ENCODE measurements around the gene PLA2G4B.

Gene PLA2G4B

GRCh38 chr15:41848631-41849030, 10.0 kb downstream of the PLA2G4B start:
- H3K4me3 ChIP-seq (ENCODE audit: low read length, poor library complexity, severe bottlenecking) = no peak overlapping the region
- H3K9ac ChIP-seq (ENCODE audit: low read depth, low read length, poor library complexity, severe bottlenecking) = no peak overlapping the region
- no peaks in the 10 kb centered on the region for H3F3A ChIP-seq (ENCODE audit: low read depth)
- H3K79me2 ChIP-seq (ENCODE audit: insufficient read depth, low read length) = no peaks in the 10 kb centered on the region
- H3K36me3 ChIP-seq (ENCODE audit: insufficient read depth, low read length) = no peaks in the 10 kb centered on the region; the same call in 1 of the 2 replicates
- H3K4me1 ChIP-seq (ENCODE audit: insufficient read depth, low read length, poor library complexity, severe bottlenecking) = no peaks in the 10 kb centered on the region
- H2AFZ ChIP-seq (ENCODE audit: low read length) = no peak overlapping the region
- TF ChIP-seq EZH2phosphoT487 (IDR thresholded peaks at IDR 0.05; ENCODE audit: borderline replicate concordance) (no peak), CTCF (conservative IDR thresholded peaks at IDR 0.05; ENCODE audit: low read length) (no peak)
- no peaks in the 10 kb centered on the region for H3K9me2 ChIP-seq (replicated peaks; ENCODE audit: low read depth, low read length)
- H4K20me1 ChIP-seq (ENCODE audit: insufficient read depth, low read length, poor library complexity, severe bottlenecking) = no peaks in the 10 kb centered on the region
- H3K4me2 ChIP-seq (ENCODE audit: low read depth, low read length, poor library complexity, severe bottlenecking) = no peak overlapping the region
- no peaks in the 10 kb centered on the region for H3K27me3 ChIP-seq (ENCODE audit: insufficient read depth, low read length, poor library complexity, severe bottlenecking)
- no peaks in the 10 kb centered on the region for H3K9me3 ChIP-seq (ENCODE audit: insufficient read depth, low read depth, low read length)

- no peak overlapping the region for H3K4me3 ChIP-seq (ENCODE audit: low read length, poor library complexity, severe bottlenecking)
- H3K36me3 ChIP-seq (ENCODE audit: insufficient read depth, low read length) = no peaks in the 10 kb centered on the region; the same call in 1 of the 2 replicates
- no peaks in the 10 kb centered on the region for H3K27me3 ChIP-seq (ENCODE audit: insufficient read depth, low read length, poor library complexity, severe bottlenecking)
- H3K9me3 ChIP-seq (ENCODE audit: insufficient read depth, low read depth, low read length) = no peaks in the 10 kb centered on the region
- no peak overlapping the region for H3K4me2 ChIP-seq (ENCODE audit: low read depth, low read length, poor library complexity, severe bottlenecking)
- no peak overlapping the region for H3K9ac ChIP-seq (ENCODE audit: low read depth, low read length, poor library complexity, severe bottlenecking)
- no peaks in the 10 kb centered on the region for H3K79me2 ChIP-seq (ENCODE audit: insufficient read depth, low read length)
- TF ChIP-seq EZH2phosphoT487 (IDR thresholded peaks at IDR 0.05; ENCODE audit: borderline replicate concordance) (no peak), CTCF (conservative IDR thresholded peaks at IDR 0.05; ENCODE audit: low read length) (no peak)
- no peak overlapping the region for H2AFZ ChIP-seq (ENCODE audit: low read length)
- no peaks in the 10 kb centered on the region for H4K20me1 ChIP-seq (ENCODE audit: insufficient read depth, low read length, poor library complexity, severe bottlenecking)
- H3F3A ChIP-seq (ENCODE audit: low read depth) = no peaks in the 10 kb centered on the region
- H3K4me1 ChIP-seq (ENCODE audit: insufficient read depth, low read length, poor library complexity, severe bottlenecking) = no peaks in the 10 kb centered on the region
- H3K9me2 ChIP-seq (replicated peaks; ENCODE audit: low read depth, low read length) = no peaks in the 10 kb centered on the region
These were observed 10.6 kb downstream of the PLA2G4B start for GRCh38 chr15:41849204-41849603.

- TF ChIP-seq CTCF (conservative IDR thresholded peaks at IDR 0.05; ENCODE audit: low read length) (no peak), EZH2phosphoT487 (IDR thresholded peaks at IDR 0.05; ENCODE audit: borderline replicate concordance) (no peak)
- Histone ChIP-seq H2AFZ (ENCODE audit: low read length) (no peak overlapping the region), H3F3A (ENCODE audit: low read depth) (no peaks in the 10 kb centered on the region), H3K9me2 (replicated peaks; ENCODE audit: low read depth, low read length) (no peaks in the 10 kb centered on the region), H3K4me1 (ENCODE audit: insufficient read depth, low read length, poor library complexity, severe bottlenecking) (no peaks in the 10 kb centered on the region), H3K27me3 (ENCODE audit: insufficient read depth, low read length, poor library complexity, severe bottlenecking) (no peaks in the 10 kb centered on the region), H3K9ac (ENCODE audit: low read depth, low read length, poor library complexity, severe bottlenecking) (no peak overlapping the region), H3K36me3 (ENCODE audit: insufficient read depth, low read length) (no peaks in the 10 kb centered on the region; the same call in 1 of the 2 replicates), H3K9me3 (ENCODE audit: insufficient read depth, low read depth, low read length) (no peaks in the 10 kb centered on the region), H3K4me3 (ENCODE audit: low read length, poor library complexity, severe bottlenecking) (no peak overlapping the region), H3K4me2 (ENCODE audit: low read depth, low read length, poor library complexity, severe bottlenecking) (no peak overlapping the region), H4K20me1 (ENCODE audit: insufficient read depth, low read length, poor library complexity, severe bottlenecking) (no peaks in the 10 kb centered on the region), H3K79me2 (ENCODE audit: insufficient read depth, low read length) (no peaks in the 10 kb centered on the region)
These were observed 11.2 kb downstream of the PLA2G4B start for GRCh38 chr15:41849861-41850260.
